ENCODE measurements around the gene LNX1. TPM values are rescaled to one million over a fixed set of nuclear protein-coding genes. Genes with fewer than 3 reads are reported as not detected.

Gene LNX1
- total RNA-seq, 2 experiments from 2014 or later, result not detected

DNA sequence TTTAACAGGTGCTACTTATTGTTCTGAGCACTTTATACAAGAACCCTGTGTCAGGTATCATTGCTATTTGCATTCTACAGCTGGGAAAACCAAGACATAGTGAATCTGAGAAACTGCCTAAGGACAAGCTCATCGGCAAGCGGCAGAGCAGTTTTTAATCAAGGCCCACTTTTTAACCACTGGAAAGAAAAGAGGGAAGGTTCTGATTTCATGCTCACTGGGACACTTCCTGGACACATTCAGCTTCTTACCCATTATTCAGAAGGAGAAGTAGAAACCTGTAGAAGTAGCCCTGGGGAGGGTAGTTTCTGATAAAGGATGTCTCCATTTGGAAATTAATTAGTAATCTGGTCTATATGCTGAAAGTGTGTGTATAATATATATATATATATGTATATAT lies 2.5 kb upstream of the LNX1 start:
- no peak for DNase-seq
- H3K36me3 Mint-ChIP-seq, result no peaks in the 10 kb centered on the region
- CTCF ChIA-PET, result no interaction called here
- H3K9me3 Mint-ChIP-seq (ENCODE audit: low read depth), result no peaks in the 10 kb centered on the region
- peaks cover 35% of the 10 kb centered on the region for H3K27me3 Mint-ChIP-seq
- no peak overlapping the region for H3K27ac Mint-ChIP-seq
- ATAC-seq, result no peak
- peaks cover 3% of the 10 kb centered on the region for H3K4me1 Mint-ChIP-seq
- no peak overlapping the region for H3K4me3 Mint-ChIP-seq

DNA sequence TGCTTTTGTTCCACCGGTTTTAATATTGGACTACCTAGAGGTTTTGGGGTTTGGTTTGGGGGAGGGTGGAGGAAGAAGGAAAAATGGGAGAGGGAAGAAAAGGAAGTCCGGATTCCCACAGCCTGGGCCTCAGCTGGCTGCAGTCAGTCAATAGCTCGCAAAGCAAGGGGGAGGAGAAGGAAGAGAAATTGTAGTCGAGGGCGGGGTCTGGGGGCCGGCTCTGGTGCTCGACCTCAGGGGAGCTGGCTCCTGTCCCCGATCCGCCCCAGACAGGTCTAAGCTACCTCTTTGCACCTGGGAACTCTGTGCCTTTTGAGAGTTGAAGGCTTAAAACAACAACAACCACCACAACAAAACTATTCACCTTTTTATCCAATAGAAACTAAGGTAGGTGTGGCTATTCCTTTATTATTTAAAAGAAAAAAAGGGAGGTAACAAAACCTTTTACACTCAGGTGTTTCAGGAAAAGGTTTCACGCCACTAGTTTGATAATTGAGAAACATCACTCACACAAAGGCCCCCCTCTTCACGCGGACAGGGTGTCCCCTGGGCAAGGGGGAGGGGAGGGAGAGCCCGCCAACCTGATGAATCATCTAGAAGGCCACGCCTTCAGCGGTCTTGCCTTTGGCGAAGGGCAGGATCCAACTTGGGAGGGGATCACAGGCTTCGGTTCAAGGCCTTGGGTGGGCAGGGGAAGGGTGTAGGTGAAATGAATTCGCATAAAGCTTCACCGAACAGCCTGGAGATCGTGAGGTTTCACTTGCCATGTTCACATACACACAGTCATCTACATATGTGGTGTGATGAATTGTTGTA lies 1.6 kb upstream of the LNX1 start:
- Mint-ChIP-seq H3K4me1 (peaks cover 3% of the 10 kb centered on the region), H3K27me3 (peaks cover 35% of the 10 kb centered on the region), H3K9me3 (ENCODE audit: low read depth) (no peaks in the 10 kb centered on the region), H3K36me3 (no peaks in the 10 kb centered on the region), H3K27ac (no peak overlapping the region), H3K4me3 (no peak overlapping the region)
- ATAC-seq (no peak), DNase-seq (no peak)
- CTCF ChIA-PET, result no interaction called here

GRCh38 chr4:53592122-53592521 lies 836 bp upstream of the LNX1 start:
- Mint-ChIP-seq H3K9me3 (ENCODE audit: low read depth) (no peaks in the 10 kb centered on the region), H3K36me3 (no peaks in the 10 kb centered on the region), H3K27ac (no peak overlapping the region), H3K4me3 (no peak overlapping the region), H3K4me1 (peaks cover 3% of the 10 kb centered on the region), H3K27me3 (peaks cover 35% of the 10 kb centered on the region)
- DNase-seq (no peak), ATAC-seq (no peak)
- CTCF ChIA-PET, result no interaction called here

- no peak for DNase-seq
- Mint-ChIP-seq H3K4me1 (peaks cover 3% of the 10 kb centered on the region), H3K27ac (no peak overlapping the region), H3K27me3 (peaks cover 33% of the 10 kb centered on the region), H3K9me3 (ENCODE audit: low read depth) (no peaks in the 10 kb centered on the region), H3K36me3 (no peaks in the 10 kb centered on the region), H3K4me3 (no peak overlapping the region)
- ATAC-seq, result no peak
- CTCF ChIA-PET, result no interaction called here
These were observed 1.1 kb downstream of the LNX1 start for GRCh38 chr4:53590187-53590586.

- H3K27ac Mint-ChIP-seq, result no peak overlapping the region
- DNase-seq (no peak), ATAC-seq (no peak)
- H3K4me1 Mint-ChIP-seq, result peaks cover 3% of the 10 kb centered on the region
- H3K4me3 Mint-ChIP-seq, result no peak overlapping the region
- peaks cover 33% of the 10 kb centered on the region for H3K27me3 Mint-ChIP-seq
- no peaks in the 10 kb centered on the region for H3K9me3 Mint-ChIP-seq (ENCODE audit: low read depth)
- CTCF ChIA-PET, result no interaction called here
- no peaks in the 10 kb centered on the region for H3K36me3 Mint-ChIP-seq
These were observed 1.8 kb downstream of the LNX1 start for GRCh38 chr4:53589511-53589910.

DNA sequence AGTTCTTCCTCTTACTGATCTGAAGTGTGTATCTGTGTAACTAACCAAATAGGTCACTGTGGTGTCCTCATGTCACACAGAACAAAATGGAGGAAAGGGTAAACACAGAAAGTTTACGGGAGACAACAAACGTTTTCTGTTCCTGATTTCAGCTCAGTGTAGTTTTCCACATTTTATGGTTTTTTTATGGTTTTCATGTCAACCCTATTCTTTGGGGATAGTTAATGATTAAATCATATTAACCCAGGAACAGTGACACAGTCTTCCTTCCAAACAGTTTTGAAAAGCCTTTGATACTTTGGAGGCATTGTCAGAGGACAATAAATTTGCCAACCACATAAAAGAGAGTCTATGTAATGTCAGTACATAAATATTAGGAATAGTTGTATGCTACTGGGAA lies 4.2 kb downstream of the LNX1 start:
- Mint-ChIP-seq H3K36me3 (no peaks in the 10 kb centered on the region), H3K4me1 (peaks cover 3% of the 10 kb centered on the region), H3K27me3 (peaks cover 24% of the 10 kb centered on the region), H3K9me3 (ENCODE audit: low read depth) (no peaks in the 10 kb centered on the region), H3K27ac (no peak overlapping the region), H3K4me3 (no peak overlapping the region)
- CTCF ChIA-PET, result no interaction called here
- DNase-seq (no peak), ATAC-seq (no peak)

DNA sequence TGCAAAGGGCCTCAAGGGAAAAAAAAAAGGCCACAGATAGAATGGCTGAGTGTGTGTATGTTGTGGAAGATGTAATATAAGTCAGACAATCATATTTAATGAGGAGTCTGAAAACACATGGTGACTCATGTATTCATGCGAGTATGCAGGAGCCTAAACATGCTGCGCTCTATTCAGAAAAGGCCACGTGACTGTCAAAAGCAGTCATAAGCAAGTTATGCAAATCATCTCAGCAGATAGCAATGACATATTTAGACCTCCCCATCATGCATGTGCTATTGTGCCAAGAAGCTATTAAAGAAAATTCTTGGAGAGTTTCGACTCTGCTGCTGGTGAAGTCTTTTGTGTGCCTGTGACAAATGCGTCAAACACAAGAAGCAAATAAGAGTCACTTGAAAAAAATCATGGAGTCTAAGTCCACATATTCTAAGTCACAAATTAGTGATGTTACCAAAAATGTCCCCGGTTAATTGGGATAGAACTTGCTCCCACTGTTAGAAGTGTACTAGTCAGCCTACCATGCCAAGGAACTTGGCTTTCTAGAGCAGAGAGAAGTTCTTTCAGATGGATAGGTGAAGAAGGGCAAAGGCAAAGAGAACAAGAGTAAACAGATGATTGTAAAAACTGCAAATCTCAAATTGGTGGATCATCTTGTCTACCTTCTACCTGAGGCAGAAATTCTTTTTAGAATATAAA lies 5.0 kb downstream of the LNX1 start:
- Mint-ChIP-seq H3K36me3 (no peaks in the 10 kb centered on the region), H3K4me3 (no peak overlapping the region), H3K27ac (no peak overlapping the region), H3K9me3 (ENCODE audit: low read depth) (no peaks in the 10 kb centered on the region), H3K4me1 (no peaks in the 10 kb centered on the region), H3K27me3 (peaks cover 15% of the 10 kb centered on the region)
- CTCF ChIA-PET, result no interaction called here
- ATAC-seq (no peak), DNase-seq (no peak)

- DNase-seq (no peak), ATAC-seq (no peak)
- Mint-ChIP-seq H3K4me3 (no peak overlapping the region), H3K36me3 (no peaks in the 10 kb centered on the region), H3K27ac (no peak overlapping the region), H3K9me3 (ENCODE audit: low read depth) (no peaks in the 10 kb centered on the region), H3K4me1 (no peaks in the 10 kb centered on the region), H3K27me3 (no peaks in the 10 kb centered on the region)
- CTCF ChIA-PET, result no interaction called here
These were observed 6.6 kb downstream of the LNX1 start for GRCh38 chr4:53584658-53585057.

- Mint-ChIP-seq H3K27ac (no peak overlapping the region), H3K4me3 (no peak overlapping the region), H3K36me3 (no peaks in the 10 kb centered on the region), H3K27me3 (peaks cover 7% of the 10 kb centered on the region), H3K4me1 (no peaks in the 10 kb centered on the region), H3K9me3 (ENCODE audit: low read depth) (no peaks in the 10 kb centered on the region)
- CTCF ChIA-PET, result no interaction called here
- DNase-seq, result no peak
- no peak for ATAC-seq
These were observed 7.8 kb downstream of the LNX1 start for GRCh38 chr4:53583513-53583912.

DNA sequence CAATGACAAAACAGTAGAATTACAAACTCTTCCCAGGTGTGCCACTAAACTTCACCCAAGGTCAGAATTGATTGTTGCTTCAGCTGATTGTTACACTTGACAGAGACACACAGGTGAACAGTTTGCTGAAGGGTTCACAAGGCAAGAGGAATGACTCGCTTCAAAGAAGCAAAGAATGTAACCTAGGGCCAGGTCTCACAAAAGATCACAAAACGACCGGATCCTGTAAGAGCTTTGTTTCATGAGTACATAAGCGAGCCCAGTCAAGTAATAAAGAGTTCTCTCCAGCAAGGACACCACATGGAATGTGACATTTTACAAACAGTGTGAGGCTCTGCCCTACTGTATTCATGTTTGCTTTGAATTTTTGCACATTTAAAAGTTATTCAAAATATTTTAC lies 9.1 kb downstream of the LNX1 start:
- H3K27ac Mint-ChIP-seq, result no peak overlapping the region
- no peak for DNase-seq
- H3K4me3 Mint-ChIP-seq, result no peak overlapping the region
- no peaks in the 10 kb centered on the region for H3K9me3 Mint-ChIP-seq (ENCODE audit: low read depth)
- no peaks in the 10 kb centered on the region for H3K36me3 Mint-ChIP-seq
- no peak for ATAC-seq
- peaks cover 7% of the 10 kb centered on the region for H3K27me3 Mint-ChIP-seq
- CTCF ChIA-PET, result interaction anchor here (0.7 kb wide), 1 partner anchor 32 kb away, joined by 3 read pairs; no protein-coding TSS in a partner anchor
- H3K4me1 Mint-ChIP-seq, result no peaks in the 10 kb centered on the region

DNA sequence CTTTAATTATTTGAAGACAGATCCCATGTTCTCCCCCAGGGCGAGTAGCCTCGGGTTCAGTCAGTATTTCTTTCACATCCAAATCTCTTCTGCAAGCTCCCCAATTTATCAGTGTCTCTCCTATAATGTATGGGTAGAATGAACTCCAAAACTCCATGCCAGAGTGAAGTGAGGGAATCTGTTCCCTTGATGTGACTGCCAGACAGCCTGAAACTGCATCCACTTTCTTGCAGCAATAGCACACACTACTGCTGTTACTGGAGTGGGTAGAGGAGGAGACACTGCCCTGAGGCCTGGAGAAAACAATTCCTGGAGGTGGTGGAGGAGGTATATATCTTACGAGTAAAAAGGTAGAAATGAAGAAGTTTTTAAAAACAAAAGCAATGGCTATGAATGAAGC lies 11.0 kb downstream of the LNX1 start:
- Mint-ChIP-seq H3K36me3 (no peaks in the 10 kb centered on the region), H3K4me3 (no peak overlapping the region), H3K27me3 (peaks cover 7% of the 10 kb centered on the region), H3K27ac (no peak overlapping the region), H3K9me3 (ENCODE audit: low read depth) (no peaks in the 10 kb centered on the region), H3K4me1 (no peaks in the 10 kb centered on the region)
- ATAC-seq (no peak), DNase-seq (no peak)
- CTCF ChIA-PET, result no interaction called here

DNA sequence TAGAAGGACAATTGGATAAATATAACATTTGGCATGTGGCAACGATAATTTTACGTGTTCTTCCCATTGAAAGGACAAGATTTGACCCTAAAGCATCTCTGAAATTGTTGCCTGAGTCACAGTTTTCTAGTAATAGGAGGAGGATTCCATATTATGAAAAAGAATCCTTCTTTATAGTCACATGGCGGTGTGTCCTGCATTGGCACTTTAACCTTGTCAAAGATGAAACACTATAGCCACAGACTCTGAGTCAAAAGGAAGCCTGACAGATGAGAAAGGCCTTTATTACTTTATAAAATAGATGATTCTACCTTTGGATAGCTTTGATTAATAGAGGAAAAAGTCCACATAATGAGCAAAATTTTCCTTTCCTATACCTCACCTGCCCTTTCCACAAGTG lies 11.5 kb downstream of the LNX1 start:
- Mint-ChIP-seq H3K27me3 (peaks cover 7% of the 10 kb centered on the region), H3K27ac (no peak overlapping the region), H3K4me1 (no peaks in the 10 kb centered on the region), H3K36me3 (no peaks in the 10 kb centered on the region), H3K4me3 (no peak overlapping the region), H3K9me3 (ENCODE audit: low read depth) (no peaks in the 10 kb centered on the region)
- ATAC-seq, result no peak
- DNase-seq, result no peak
- CTCF ChIA-PET, result no interaction called here

DNA sequence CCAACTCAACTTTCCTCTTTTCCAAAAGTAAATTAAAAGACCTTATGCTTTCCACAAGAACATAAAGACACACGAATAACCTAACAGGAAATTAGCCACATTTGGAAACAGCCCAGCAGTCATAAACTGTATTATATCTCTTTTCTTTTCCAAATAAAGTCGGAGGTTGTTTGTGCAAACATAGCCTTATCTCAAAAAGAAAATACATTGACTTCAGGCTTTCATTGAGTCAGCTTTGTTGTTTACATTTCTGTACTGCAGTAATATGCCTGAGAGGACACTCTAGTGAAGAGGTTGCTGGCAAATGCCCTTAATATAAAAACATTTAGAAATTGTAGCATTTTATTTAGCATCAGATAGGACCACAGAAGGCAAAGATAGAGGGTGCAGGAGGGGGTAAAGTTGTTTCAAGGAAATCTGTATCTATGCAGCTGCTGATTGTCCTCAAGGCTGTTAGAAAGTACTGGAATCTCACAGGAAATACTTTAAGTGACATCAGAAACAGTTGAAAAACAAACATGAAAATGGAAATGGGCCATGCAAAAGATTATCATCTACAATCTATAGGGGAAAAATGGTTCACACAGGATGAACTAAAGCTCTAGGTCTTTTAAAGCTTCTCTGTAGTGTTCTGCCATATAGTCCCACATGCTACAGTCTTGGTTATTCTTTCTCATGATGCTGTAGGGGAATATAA lies 14.5 kb downstream of the LNX1 start:
- Mint-ChIP-seq H3K4me3 (no peak overlapping the region), H3K9me3 (ENCODE audit: low read depth) (no peaks in the 10 kb centered on the region), H3K4me1 (no peaks in the 10 kb centered on the region), H3K27me3 (peaks cover 7% of the 10 kb centered on the region), H3K36me3 (no peaks in the 10 kb centered on the region), H3K27ac (no peak overlapping the region)
- CTCF ChIA-PET, result no interaction called here
- DNase-seq (no peak), ATAC-seq (no peak)

GRCh38 chr4:53576071-53576617 lies 15.1 kb downstream of the LNX1 start:
- H3K9me3 Mint-ChIP-seq (ENCODE audit: low read depth), result no peaks in the 10 kb centered on the region
- H3K4me3 Mint-ChIP-seq, result no peak overlapping the region
- DNase-seq, result no peak
- no peak for ATAC-seq
- no peaks in the 10 kb centered on the region for H3K36me3 Mint-ChIP-seq
- H3K27ac Mint-ChIP-seq, result no peak overlapping the region
- CTCF ChIA-PET, result no interaction called here
- no peaks in the 10 kb centered on the region for H3K4me1 Mint-ChIP-seq
- peaks cover 7% of the 10 kb centered on the region for H3K27me3 Mint-ChIP-seq
